ENCODE results near the gene KRT8. TPM values are rescaled to one million over a fixed set of nuclear protein-coding genes. Genes with fewer than 3 reads are reported as not detected.

The KRT8 gene
- total RNA-seq, 1 donor from 2014 or later = 15.7 TPM

DNA sequence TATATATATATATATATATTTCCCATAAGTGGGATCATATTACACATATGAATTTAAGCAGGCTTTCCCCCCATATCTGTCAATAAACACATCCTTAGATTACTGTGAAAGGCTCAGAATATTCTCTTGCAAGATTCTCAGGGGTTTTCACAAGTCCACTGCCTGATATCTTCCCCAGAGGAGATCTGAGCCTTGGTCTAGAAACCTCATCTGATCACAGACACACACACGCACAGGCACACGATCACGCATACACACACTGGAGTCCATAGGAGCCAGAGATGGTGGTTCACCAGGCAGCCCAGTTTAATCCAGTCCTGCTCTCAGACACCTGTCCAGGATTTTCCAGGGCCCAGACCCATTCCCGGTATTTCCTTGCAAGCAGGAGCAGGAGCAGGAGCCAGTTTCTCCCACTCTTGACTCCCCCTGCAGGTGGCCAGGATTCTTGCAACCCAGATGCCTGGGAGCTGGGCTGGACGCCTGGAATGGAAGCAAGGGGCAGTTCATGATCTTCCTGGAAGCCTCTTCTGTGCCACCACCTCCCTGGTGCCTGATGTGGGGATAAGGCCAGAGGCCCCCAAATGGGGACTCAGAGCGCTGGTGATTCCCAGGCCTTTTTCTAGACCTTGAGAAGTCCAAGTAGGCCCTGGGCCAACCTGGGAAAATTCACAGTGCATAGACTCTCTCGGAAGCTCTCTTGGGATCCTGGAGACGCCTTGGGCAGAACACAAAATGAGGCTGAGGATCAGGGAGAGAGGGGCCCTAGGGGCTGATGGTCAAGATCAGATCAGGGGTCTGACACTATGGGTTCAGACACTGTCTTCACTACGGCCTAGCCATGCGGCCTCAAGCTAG, 39.6 kb downstream of the KRT8 start:
- no peak overlapping the region for H3K4me3 Mint-ChIP-seq (ENCODE audit: unreplicated experiment)

GRCh38 chr12:52862023-52862422, 42.9 kb downstream of the KRT8 start:
- H3K27ac Mint-ChIP-seq (ENCODE audit: unreplicated experiment) = no peak overlapping the region
- no peaks in the 10 kb centered on the region for H3K27me3 Mint-ChIP-seq (ENCODE audit: low read depth)
- H3K36me3 Mint-ChIP-seq (ENCODE audit: low read depth) = no peaks in the 10 kb centered on the region
- TF ChIP-seq, protein P1, sequence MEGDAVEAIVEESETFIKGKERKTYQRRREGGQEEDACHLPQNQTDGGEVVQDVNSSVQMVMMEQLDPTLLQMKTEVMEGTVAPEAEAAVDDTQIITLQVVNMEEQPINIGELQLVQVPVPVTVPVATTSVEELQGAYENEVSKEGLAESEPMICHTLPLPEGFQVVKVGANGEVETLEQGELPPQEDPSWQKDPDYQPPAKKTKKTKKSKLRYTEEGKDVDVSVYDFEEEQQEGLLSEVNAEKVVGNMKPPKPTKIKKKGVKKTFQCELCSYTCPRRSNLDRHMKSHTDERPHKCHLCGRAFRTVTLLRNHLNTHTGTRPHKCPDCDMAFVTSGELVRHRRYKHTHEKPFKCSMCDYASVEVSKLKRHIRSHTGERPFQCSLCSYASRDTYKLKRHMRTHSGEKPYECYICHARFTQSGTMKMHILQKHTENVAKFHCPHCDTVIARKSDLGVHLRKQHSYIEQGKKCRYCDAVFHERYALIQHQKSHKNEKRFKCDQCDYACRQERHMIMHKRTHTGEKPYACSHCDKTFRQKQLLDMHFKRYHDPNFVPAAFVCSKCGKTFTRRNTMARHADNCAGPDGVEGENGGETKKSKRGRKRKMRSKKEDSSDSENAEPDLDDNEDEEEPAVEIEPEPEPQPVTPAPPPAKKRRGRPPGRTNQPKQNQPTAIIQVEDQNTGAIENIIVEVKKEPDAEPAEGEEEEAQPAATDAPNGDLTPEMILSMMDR (IDR thresholded peaks at IDR 0.05) = no peak
- H3K4me3 Mint-ChIP-seq (ENCODE audit: unreplicated experiment) = no peak overlapping the region
- H3K9me3 Mint-ChIP-seq (ENCODE audit: low read depth) = no peaks in the 10 kb centered on the region
- no peak for DNase-seq (ENCODE audit: low spot score)
- peaks cover 11% of the 10 kb centered on the region for H3K4me1 Mint-ChIP-seq (ENCODE audit: low read depth)

More for the DNA sequence above, 39.6 kb downstream of the KRT8 start:
- no peaks in the 10 kb centered on the region for H3K27me3 Mint-ChIP-seq (ENCODE audit: low read depth)
- TF ChIP-seq, protein P1 (IDR thresholded peaks at IDR 0.05) = peak; percentile 89
- peaks cover 13% of the 10 kb centered on the region for H3K4me1 Mint-ChIP-seq (ENCODE audit: low read depth)
- no peaks in the 10 kb centered on the region for H3K9me3 Mint-ChIP-seq (ENCODE audit: low read depth)
- H3K36me3 Mint-ChIP-seq (ENCODE audit: low read depth) = no peaks in the 10 kb centered on the region
- H3K27ac Mint-ChIP-seq (ENCODE audit: unreplicated experiment) = no peak overlapping the region
- DNase-seq (ENCODE audit: low spot score) = no peak

DNA sequence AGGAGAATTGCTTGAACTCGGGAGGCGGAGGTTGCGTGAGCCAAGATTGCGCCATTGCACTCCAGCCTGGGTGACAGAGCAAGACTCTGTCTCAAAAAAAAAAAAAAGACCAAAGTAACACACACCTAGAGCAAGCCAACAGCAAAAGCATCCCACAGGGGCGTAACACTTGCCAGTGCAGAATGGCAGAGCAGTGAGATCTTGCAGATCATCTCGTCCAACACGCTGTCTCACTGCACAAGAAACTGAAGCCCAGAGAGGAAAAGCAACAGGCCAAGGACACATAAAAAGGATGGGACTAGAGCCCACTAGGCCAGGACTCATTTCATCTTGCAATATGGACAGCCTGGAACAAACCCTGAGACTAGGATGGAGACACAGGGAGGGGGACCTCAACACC, 43.4 kb downstream of the KRT8 start:
- H3K36me3 Mint-ChIP-seq (ENCODE audit: low read depth) = no peaks in the 10 kb centered on the region
- H3K4me1 Mint-ChIP-seq (ENCODE audit: low read depth) = peaks cover 11% of the 10 kb centered on the region
- DNase-seq (ENCODE audit: low spot score) = no peak
- H3K27me3 Mint-ChIP-seq (ENCODE audit: low read depth) = no peaks in the 10 kb centered on the region
- no peaks in the 10 kb centered on the region for H3K9me3 Mint-ChIP-seq (ENCODE audit: low read depth)
- H3K4me3 Mint-ChIP-seq (ENCODE audit: unreplicated experiment) = no peak overlapping the region
- H3K27ac Mint-ChIP-seq (ENCODE audit: unreplicated experiment) = no peak overlapping the region
- TF ChIP-seq, protein P1 (IDR thresholded peaks at IDR 0.05) = no peak

DNA sequence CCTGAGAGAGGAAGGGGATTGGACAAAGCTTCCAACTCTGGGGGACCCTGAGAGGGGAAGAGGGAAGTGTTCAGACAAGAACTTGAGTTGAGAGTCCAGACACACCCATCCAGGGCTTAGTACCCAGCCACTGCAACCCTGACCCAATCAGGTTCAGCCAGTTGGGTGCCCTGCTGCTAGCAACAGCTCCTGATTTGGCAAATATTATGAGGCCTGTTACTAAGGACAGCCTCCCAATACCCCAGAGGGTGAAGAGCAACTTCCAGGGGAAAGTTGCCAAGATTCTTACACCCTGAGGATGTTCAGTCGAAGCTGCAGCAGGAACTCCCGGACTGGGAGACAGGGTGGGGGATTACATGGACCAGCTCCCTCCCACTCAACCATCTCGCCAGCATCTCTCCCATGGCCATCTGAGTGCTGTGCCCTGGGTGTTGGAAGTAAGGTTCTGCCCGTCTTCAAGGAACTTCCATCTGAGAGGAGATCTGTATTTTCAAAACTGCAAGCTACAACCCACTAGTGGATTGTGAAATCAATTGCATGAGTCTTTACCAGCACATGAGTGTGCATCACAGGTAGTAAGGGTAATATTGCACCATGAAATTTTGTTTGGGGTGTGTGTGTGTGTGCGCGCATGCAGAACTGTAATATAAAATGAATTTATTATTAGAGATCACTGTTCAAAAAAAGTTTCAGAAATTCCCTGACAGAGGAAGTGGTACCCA, 44.6 kb downstream of the KRT8 start:
- peaks cover 9% of the 10 kb centered on the region for H3K4me1 Mint-ChIP-seq (ENCODE audit: low read depth)
- no peaks in the 10 kb centered on the region for H3K36me3 Mint-ChIP-seq (ENCODE audit: low read depth)
- peak overlapping the region; percentile 71 for H3K27ac Mint-ChIP-seq (ENCODE audit: unreplicated experiment)
- TF ChIP-seq, protein P1 (IDR thresholded peaks at IDR 0.05) = no peak
- H3K4me3 Mint-ChIP-seq (ENCODE audit: unreplicated experiment) = no peak overlapping the region
- no peak for DNase-seq (ENCODE audit: low spot score)
- no peaks in the 10 kb centered on the region for H3K27me3 Mint-ChIP-seq (ENCODE audit: low read depth)
- no peaks in the 10 kb centered on the region for H3K9me3 Mint-ChIP-seq (ENCODE audit: low read depth)

- H3K4me3 Mint-ChIP-seq (ENCODE audit: unreplicated experiment) = no peak overlapping the region
- H3K4me1 Mint-ChIP-seq (ENCODE audit: low read depth) = peaks cover 9% of the 10 kb centered on the region
- no peaks in the 10 kb centered on the region for H3K9me3 Mint-ChIP-seq (ENCODE audit: low read depth)
- H3K27ac Mint-ChIP-seq (ENCODE audit: unreplicated experiment) = no peak overlapping the region
- peaks cover 23% of the 10 kb centered on the region for H3K27me3 Mint-ChIP-seq (ENCODE audit: low read depth)
- TF ChIP-seq, protein P1 (IDR thresholded peaks at IDR 0.05) = no peak
- no peak for DNase-seq (ENCODE audit: low spot score)
- no peaks in the 10 kb centered on the region for H3K36me3 Mint-ChIP-seq (ENCODE audit: low read depth)
Measured at GRCh38 chr12:52857500-52857899, 47.4 kb downstream of the KRT8 start.

Data from chondrocyte (in vitro differentiated cells).